ENCODE results near the gene CALM1.

Gene CALM1

DNA sequence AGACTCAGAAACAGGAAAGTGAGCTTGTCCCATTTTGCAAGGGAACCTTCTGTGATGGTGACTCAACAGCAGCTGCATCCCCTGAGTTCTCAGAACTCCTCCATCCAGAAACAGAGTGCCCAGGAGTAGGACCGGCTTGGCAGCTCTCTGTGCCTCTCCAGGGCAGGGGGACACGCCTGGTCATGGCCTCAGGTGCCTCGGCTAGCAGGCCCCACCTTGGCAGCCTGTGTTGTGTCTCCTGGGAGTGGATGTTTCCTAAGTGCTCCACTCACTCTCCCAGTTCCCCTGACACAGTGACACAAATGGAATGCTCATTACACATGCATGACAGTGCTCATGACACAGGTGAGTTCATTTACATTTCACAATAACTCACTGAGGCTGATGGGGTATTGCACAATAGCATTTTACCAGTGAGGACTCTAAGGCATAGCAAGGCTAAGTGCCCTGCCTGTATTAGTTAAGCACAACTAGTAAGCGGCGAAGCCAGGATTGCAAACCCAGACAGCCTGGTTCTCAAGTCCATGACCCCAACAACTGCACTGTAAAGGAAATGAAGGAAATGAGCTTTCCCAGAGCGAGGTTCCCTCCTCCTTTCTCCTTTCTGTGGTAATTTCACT is 47.4 kb downstream of the CALM1 start:
- DNase-seq = no peak

DNA sequence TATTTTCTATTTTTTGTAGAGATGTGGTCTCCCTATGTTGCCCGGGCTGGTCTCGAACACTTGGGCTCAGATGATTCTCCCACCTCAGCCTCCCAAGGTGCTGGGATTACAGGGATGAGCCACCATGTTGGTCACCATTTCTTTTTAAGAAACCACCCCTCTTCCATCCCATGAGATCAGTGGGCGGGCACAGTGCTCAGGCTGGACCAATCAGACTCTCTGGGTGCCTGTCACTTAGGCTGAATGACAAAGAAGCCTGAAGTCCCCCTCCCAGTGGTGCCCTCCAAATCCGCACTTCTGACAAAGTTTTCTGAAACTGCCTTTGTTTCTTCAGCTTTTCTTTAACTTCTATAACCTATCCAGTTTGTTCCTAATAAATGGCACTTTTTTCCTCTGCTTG is 48.2 kb downstream of the CALM1 start:
- DNase-seq = no peak

DNA sequence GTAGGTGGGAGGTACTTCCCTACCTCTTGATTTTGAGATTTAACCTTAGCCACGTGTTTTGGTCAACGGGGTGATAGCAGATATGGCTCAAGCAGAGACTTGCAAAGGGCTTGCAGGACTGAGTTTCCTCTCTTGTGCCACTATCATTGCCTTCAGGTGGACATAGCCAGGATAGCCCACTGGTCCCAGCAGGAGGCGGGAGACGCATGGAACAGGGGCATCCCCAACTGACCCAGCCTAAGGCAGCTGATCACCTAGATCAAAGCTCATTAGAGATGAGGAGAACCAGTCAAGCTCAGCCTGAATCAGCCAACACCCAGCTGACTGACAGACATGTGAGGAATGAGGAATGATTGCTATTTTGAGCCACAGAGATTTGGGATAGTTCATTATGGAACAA is 49.6 kb downstream of the CALM1 start:
- DNase-seq = no peak

- no peak for DNase-seq
Observed at GRCh38 chr14:90447720-90448497, 51.1 kb downstream of the CALM1 start.

- no peak for DNase-seq
Observed at GRCh38 chr14:90449411-90449810, 52.6 kb downstream of the CALM1 start.

DNA sequence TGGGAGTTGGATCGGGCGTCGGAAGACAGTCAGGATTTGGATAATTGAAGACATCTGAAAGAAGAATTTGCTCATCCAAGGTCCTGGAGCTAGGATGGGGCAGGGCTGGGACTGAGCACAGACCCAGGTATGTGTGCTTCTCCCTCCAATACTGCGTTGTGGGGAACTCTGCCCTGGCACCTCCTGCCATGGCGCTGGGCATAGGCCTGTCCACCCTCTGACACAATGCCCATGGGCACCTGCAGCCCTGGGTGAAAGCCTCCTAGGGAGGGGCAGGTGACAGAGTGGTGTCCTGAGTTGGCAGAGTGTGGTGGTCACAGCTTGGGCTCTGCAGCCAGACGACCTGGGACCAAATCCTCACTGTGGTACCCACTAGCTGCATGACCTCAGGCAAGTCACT is 53.3 kb downstream of the CALM1 start:
- DNase-seq = no peak

- no peak for DNase-seq
Observed at GRCh38 chr14:90450667-90451066, 53.8 kb downstream of the CALM1 start.

DNA sequence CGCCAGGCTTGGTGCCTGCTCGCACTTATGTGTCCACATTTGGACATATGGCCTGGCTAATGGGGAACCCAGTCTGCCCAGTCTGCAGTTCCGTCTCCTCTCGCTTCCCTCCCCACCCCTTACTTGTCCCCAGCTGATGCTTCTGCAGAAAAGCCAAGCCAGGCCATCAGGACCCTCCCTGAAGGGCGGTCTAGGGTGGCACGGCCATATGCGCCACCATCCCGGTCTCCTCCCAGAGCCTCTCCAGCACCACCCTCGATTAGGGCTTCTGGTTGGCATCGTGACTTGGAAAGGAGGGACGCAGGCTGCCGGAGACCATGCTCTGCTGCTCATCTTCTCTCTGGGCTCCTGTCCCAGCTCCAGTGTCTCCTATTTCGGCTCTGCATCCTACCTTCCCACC is 54.6 kb downstream of the CALM1 start:
- no peak for DNase-seq

- DNase-seq = no peak
Observed at GRCh38 chr14:90451961-90452360, 55.1 kb downstream of the CALM1 start.

DNA sequence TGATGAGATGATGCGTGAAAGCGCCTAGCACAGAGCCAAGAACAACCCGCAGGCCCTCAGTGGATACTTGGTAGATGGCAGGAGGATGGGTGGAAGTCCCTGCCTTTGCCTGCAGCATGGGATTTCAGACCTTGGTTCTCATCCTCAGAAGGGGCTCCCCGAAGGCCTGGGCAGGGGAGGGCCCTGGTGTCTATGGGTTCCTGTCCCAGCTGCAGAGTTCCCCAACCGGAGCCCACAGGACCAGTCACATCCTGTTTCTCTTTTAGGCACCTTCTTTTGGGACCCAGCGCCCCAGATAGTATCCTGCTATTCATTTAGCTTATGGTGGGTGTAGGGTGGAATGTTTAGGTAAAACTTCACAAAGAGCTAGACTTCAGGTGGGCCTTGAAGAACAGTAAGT is 55.5 kb downstream of the CALM1 start:
- DNase-seq = no peak

GRCh38 chr14:90453401-90453951 is 56.6 kb downstream of the CALM1 start:
- DNase-seq = no peak

GRCh38 chr14:90454041-90455000 is 57.5 kb downstream of the CALM1 start:
- DNase-seq = no peak

DNA sequence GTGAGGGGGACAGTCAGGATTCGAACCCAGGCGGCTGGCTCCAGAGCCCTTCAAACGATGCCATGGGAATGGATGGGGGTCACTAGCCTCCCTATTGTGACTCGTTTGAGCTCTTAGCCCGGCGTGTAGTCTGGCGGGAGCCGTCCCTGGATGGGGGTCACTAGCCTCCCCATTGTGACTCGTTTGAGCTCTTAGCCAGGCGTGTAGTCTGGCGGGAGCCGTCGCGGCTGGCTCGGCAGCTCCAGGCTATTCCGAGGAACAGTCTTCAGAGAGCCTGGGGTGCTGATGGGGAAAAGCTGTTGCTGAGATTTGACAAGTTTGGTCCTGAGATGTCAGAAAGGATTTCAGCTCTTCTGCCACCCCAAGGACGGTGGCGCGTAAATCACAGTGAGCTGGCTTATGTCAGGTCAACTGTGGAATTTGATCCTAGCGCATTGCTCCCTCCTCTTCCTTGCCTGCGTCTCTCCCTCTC is 58.3 kb downstream of the CALM1 start:
- DNase-seq = no peak

GRCh38 chr14:90456551-90456950 is 59.7 kb downstream of the CALM1 start:
- DNase-seq = no peak

GRCh38 chr14:90457186-90457585 is 60.4 kb downstream of the CALM1 start:
- no peak for DNase-seq

Data from CD4-positive, alpha-beta T cell treated with Interleukin-17A for 1 hour (primary cell).